ENCODE results near the gene GP5.

DNA sequence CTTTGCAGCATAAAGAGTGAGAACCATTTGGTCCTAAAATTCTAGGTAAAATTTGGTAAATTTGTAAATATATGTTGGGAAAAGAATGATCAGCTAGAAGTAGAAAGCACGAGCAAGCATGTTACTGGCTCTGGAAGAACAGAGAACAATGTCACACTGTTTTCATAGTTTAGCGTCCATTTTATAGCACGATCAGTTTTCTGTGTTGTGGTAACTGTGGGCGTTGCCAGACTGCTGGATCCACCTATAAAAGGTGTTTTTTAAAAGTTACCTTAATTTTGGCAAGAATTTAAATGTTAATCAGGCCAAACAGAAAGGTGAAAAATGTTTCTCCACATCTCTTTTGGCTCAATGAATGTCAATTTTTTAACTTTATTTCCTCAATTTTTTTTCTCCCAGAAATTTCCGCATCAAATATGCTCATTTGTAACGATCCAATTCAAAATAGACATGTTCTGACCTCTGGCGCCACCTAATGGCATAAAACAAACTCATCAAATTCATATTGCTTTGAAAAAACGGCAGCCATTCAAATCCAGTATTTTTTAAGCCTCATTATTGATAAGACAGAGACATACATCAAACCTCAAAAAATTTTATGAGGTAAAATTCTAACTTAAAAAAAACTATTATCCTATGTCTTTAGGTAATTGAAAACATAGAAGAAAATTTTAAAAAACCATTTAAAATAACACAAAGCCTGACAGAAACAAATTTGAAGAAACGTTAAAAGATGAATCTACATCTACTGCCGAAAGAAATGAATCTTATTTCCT is 5.5 kb upstream of the GP5 start:
- no peak for TF ChIP-seq POLR2AphosphoS5 (IDR thresholded peaks at IDR 0.05; ENCODE audit: low read depth, low read length)
- no peak for TF ChIP-seq SIN3B (IDR thresholded peaks at IDR 0.05; ENCODE audit: low read length)
- no peak for TF ChIP-seq CBX1 (IDR thresholded peaks at IDR 0.05; ENCODE audit: low read depth)
- TF ChIP-seq DR1 (CRISPR knock-in tag; IDR thresholded peaks at IDR 0.05): no peak
- TF ChIP-seq SMAD3 (CRISPR knock-in tag; IDR thresholded peaks at IDR 0.05): no peak
- TF ChIP-seq MED1 (CRISPR knock-in tag; IDR thresholded peaks at IDR 0.05): no peak
- no peak for TF ChIP-seq MTA1 (CRISPR knock-in tag; IDR thresholded peaks at IDR 0.05; ENCODE audit: borderline replicate concordance)
- TF ChIP-seq, protein P1, sequence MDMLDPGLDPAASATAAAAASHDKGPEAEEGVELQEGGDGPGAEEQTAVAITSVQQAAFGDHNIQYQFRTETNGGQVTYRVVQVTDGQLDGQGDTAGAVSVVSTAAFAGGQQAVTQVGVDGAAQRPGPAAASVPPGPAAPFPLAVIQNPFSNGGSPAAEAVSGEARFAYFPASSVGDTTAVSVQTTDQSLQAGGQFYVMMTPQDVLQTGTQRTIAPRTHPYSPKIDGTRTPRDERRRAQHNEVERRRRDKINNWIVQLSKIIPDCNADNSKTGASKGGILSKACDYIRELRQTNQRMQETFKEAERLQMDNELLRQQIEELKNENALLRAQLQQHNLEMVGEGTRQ (IDR thresholded peaks at IDR 0.05; ENCODE audit: low read depth, low read length): no peak
- TF ChIP-seq, protein P1 (CRISPR knock-in tag; IDR thresholded peaks at IDR 0.05; ENCODE audit: borderline replicate concordance): no peak
- TF ChIP-seq, protein P2, sequence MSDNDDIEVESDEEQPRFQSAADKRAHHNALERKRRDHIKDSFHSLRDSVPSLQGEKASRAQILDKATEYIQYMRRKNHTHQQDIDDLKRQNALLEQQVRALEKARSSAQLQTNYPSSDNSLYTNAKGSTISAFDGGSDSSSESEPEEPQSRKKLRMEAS (IDR thresholded peaks at IDR 0.05): no peak
